H1 (cell line): ENCODE measurements around the gene TMEM235. TPM values are rescaled to one million over a fixed set of nuclear protein-coding genes. Genes with fewer than 3 reads are reported as not detected.

Source experiments
- CTCF ChIA-PET: fragments of 300-600 bp; sonication (Branson Sonifier 250); formaldehyde crosslinking; loops from one replicate; lab custom pipeline; 2021; ENCODE audit not compliant: partially characterized antibody; lab: Charles Lee
- POLR2A ChIA-PET: fragments of 300-600 bp; sonication (Branson Sonifier 250); formaldehyde crosslinking; loops from one replicate; lab custom pipeline; 2021; ENCODE audit warnings: inconsistent platforms; ENCODE audit not compliant: partially characterized antibody; lab: Charles Lee
- DNase-seq, 2 experiments: peaks; one replicate each; pipeline versions ENCODE4 v3.0.0 to v3.0.0-alpha.2; 2010 to 2022; ENCODE audit warnings: low spot score in 2 of 2, low read depth in 1 of 2, mixed read lengths in 1 of 2
- FAIRE-seq: peaks from 2 replicates; lab custom pipeline; 2011; peaks lifted over from hg19 to GRCh38; lab: Jason Lieb, UNC
- H2AFZ ChIP-seq: 2 replicates; pipeline ENCODE4 v1.8.1; 2012; ENCODE audit warnings: low read length, inconsistent platforms
- H2AK5ac ChIP-seq: 2 replicates; pipeline ENCODE4 v1.6.1; 2013; ENCODE audit warnings: low read depth, low read length
- H2BK120ac ChIP-seq: replicated peaks from 2 replicates; pipeline ENCODE3; 2013; ENCODE audit warnings: low read depth, low read length, inconsistent platforms
- H2BK12ac ChIP-seq: 2 replicates; pipeline ENCODE4 v1.6.1; 2013; ENCODE audit warnings: low read depth, low read length
- H2BK15ac ChIP-seq: 2 replicates; pipeline ENCODE4 v1.6.1; 2013; ENCODE audit warnings: low read length
- H2BK20ac ChIP-seq: 2 replicates; pipeline ENCODE4 v1.6.1; 2013; ENCODE audit warnings: low read length
- H2BK5ac ChIP-seq: 2 replicates; pipeline ENCODE4 v1.6.1; 2013; ENCODE audit warnings: low read depth, low read length
- H3K14ac ChIP-seq: 2 replicates; pipeline ENCODE4 v1.6.1; 2013; ENCODE audit warnings: inconsistent platforms; ENCODE audit not compliant: insufficient read length
- H3K18ac ChIP-seq: 2 replicates; pipeline ENCODE4 v1.6.1; 2013; ENCODE audit warnings: low read length; ENCODE audit errors: extremely low read depth
- H3K23ac ChIP-seq: 2 replicates; pipeline ENCODE4 v1.6.1; 2013; ENCODE audit warnings: inconsistent platforms; ENCODE audit not compliant: insufficient read length
- H3K23me2 ChIP-seq: 2 replicates; pipeline ENCODE4 v1.6.1; 2013; ENCODE audit warnings: low read depth, low read length
- H3K27ac ChIP-seq: 2 replicates; pipeline ENCODE4 v1.6.1; 2011; ENCODE audit warnings: low read depth, low read length, inconsistent platforms
- H3K27me3 ChIP-seq, 4 experiments: replicated peaks in 1 of 4; 1 replicate in 1 of 4; 2 replicates in 3 of 4; pipeline versions ENCODE4 v1.6.1 to v1.8.1; 2011 to 2013; ENCODE audit warnings: low read length in 3 of 4, mild to moderate bottlenecking in 3 of 4, inconsistent platforms in 2 of 4, mixed read lengths in 2 of 4, moderate library complexity in 1 of 4; ENCODE audit not compliant: control insufficient read depth in 3 of 4, insufficient read depth in 3 of 4; ENCODE audit errors: extremely low read depth in 1 of 4
- H3K36me3 ChIP-seq, 4 experiments: 2 replicates each; pipeline versions ENCODE4 v1.6.1 to v1.8.1; 2011 to 2013; ENCODE audit warnings: mild to moderate bottlenecking in 4 of 4, low read length in 3 of 4, moderate library complexity in 2 of 4, control low read depth in 1 of 4, inconsistent platforms in 1 of 4; ENCODE audit not compliant: insufficient read depth in 4 of 4, control insufficient read depth in 2 of 4
- H3K4ac ChIP-seq: replicated peaks from 2 replicates; pipeline ENCODE3; 2013; ENCODE audit warnings: low read length, low read depth, mixed read lengths, inconsistent platforms; ENCODE audit not compliant: insufficient read length
- H3K4me1 ChIP-seq, 4 experiments: replicated peaks in 1 of 4; 1 replicate in 1 of 4; 2 replicates in 3 of 4; pipeline versions ENCODE4 v1.6.1 to v1.8.1; 2011 to 2013; ENCODE audit warnings: low read length in 3 of 4, inconsistent platforms in 2 of 4, mixed read lengths in 1 of 4; ENCODE audit not compliant: insufficient read depth in 4 of 4, control insufficient read depth in 3 of 4
- H3K4me2 ChIP-seq, 2 experiments: 2 replicates each; pipeline versions ENCODE4 v1.6.1 to v1.8.1; 2011 to 2013; ENCODE audit warnings: low read depth in 2 of 2, low read length in 2 of 2, control low read depth in 1 of 2, inconsistent platforms in 1 of 2, mild to moderate bottlenecking in 1 of 2; ENCODE audit not compliant: insufficient read depth in 1 of 2
- H3K4me3 ChIP-seq, 4 experiments: fragments of 200-600, 300-600 bp in 1 of 4; sonication (generic), shearing (Covaris generic), sonication (Bioruptor Twin) in 1 of 4; 2 replicates each; pipeline versions ENCODE4 v1.5.1 to v1.8.1; 2011 to 2016; ENCODE audit warnings: low read length in 4 of 4, low read depth in 3 of 4, control low read depth in 2 of 4, inconsistent platforms in 2 of 4, mild to moderate bottlenecking in 2 of 4, mixed read lengths in 1 of 4, moderate library complexity in 1 of 4; ENCODE audit not compliant: insufficient read depth in 2 of 4; ENCODE audit errors: extremely low read depth in 1 of 4
- H3K56ac ChIP-seq: replicated peaks from 2 replicates; pipeline ENCODE3; 2013; ENCODE audit warnings: low read depth, mild to moderate bottlenecking, mixed read lengths, low read length, inconsistent platforms; ENCODE audit not compliant: insufficient read length
- H3K79me1 ChIP-seq: 2 replicates; pipeline ENCODE4 v1.6.1; 2013; ENCODE audit warnings: low read depth, low read length, control low read depth
- H3K79me2 ChIP-seq, 2 experiments: 2 replicates each; pipeline versions ENCODE4 v1.6.1 to v1.8.1; 2012 to 2013; ENCODE audit warnings: low read length in 2 of 2, mild to moderate bottlenecking in 2 of 2, inconsistent platforms in 1 of 2; ENCODE audit not compliant: insufficient read depth in 2 of 2, control insufficient read depth in 1 of 2
- H3K9ac ChIP-seq, 4 experiments: replicated peaks in 1 of 4; 1 replicate in 1 of 4; 2 replicates in 3 of 4; pipeline versions ENCODE4 v1.6.1 to v1.8.1; 2011 to 2013; ENCODE audit warnings: low read depth in 3 of 4, low read length in 3 of 4, control low read depth in 2 of 4, mild to moderate bottlenecking in 2 of 4, moderate library complexity in 2 of 4, inconsistent platforms in 1 of 4; ENCODE audit errors: extremely low read depth in 1 of 4
- H3K9me3 ChIP-seq, 2 experiments: 2 replicates each; pipeline versions ENCODE4 v1.6.1 to v1.8.1; 2012 to 2013; ENCODE audit warnings: mild to moderate bottlenecking in 2 of 2, moderate library complexity in 2 of 2, control low read depth in 1 of 2, inconsistent platforms in 1 of 2, low read depth in 1 of 2, low read length in 1 of 2, mixed read lengths in 1 of 2; ENCODE audit not compliant: insufficient read depth in 2 of 2
- H4K20me1 ChIP-seq, 2 experiments: replicated peaks in 1 of 2; 2 replicates each; pipeline versions ENCODE3 to v1.8.1; 2011 to 2013; ENCODE audit warnings: inconsistent platforms in 2 of 2, low read length in 2 of 2, mild to moderate bottlenecking in 1 of 2; ENCODE audit not compliant: insufficient read depth in 2 of 2, control insufficient read depth in 1 of 2
- H4K5ac ChIP-seq: 2 replicates; pipeline ENCODE4 v1.6.1; 2013; ENCODE audit warnings: low read length, low read depth, mixed read lengths, inconsistent platforms; ENCODE audit not compliant: insufficient read length
- H4K8ac ChIP-seq: 2 replicates; pipeline ENCODE4 v1.8.0; 2013; ENCODE audit warnings: mild to moderate bottlenecking, moderate library complexity, low read length, inconsistent platforms; ENCODE audit not compliant: insufficient read depth; ENCODE audit errors: extremely low read depth
- H4K91ac ChIP-seq: replicated peaks from 2 replicates; pipeline ENCODE3; 2013; ENCODE audit warnings: low read length, mixed read lengths, inconsistent platforms; ENCODE audit not compliant: insufficient read length
- RBBP5 ChIP-seq: IDR thresholded peaks from 2 replicates; pipeline ENCODE4 v1.7.1; 2012; ENCODE audit warnings: low read depth, mild to moderate bottlenecking, inconsistent platforms, low read length, moderate library complexity, borderline replicate concordance
- WGBS, 2 experiments: shearing (Covaris generic) in 1 of 2; methylation state at CpG; one replicate each; pipeline versions ENCODE4 v1.1.6 to v1.1.7; 2013 to 2015; ENCODE audit warnings: low lambda C conversion rate in 2 of 2, mixed read lengths in 2 of 2, inconsistent platforms in 1 of 2, low coverage in 1 of 2, missing lambda C conversion rate in 1 of 2; ENCODE audit not compliant: insufficient replicate concordance in 2 of 2, insufficient coverage in 1 of 2, insufficient read length in 1 of 2; ENCODE audit errors: extremely low coverage in 1 of 2, missing lambda C conversion rate in 1 of 2; 5-methylcytosine and 5-hydroxymethylcytosine counted together
- polyA plus RNA-seq, 7 experiments: library from polyadenylated mRNA; depleted of rRNA in 3 of 7; stranded (reverse) in 5 of 7; unstranded in 2 of 7; fragments of >200 nt in 5 of 7; fragments of 200-250 nt in 2 of 7; gene quantifications; 1 replicate in 5 of 7; 2 replicates in 1 of 7; 4 replicates in 1 of 7; pipeline versions ENCODE4 v1.2.1 to v1.2.3, GENCODE V29; 2011 to 2013; ENCODE audit warnings: missing spikeins in 2 of 7, mixed read lengths in 2 of 7
- total RNA-seq: library from RNA; stranded (reverse); fragmentation: NEBNext Ultra II Directional; extraction: Animal tissue kit (Norgen Biotek cat#: 25700); gene quantifications from 2 replicates; pipeline ENCODE4 v1.2.1, GENCODE V29; 2021

TMEM235 gene
- total and polyA plus RNA-seq, 2 of the 8 experiments (the other 6 are each of a cell fraction or from before 2014, with no cell fraction given): 0.05 to 0.15 TPM

DNA sequence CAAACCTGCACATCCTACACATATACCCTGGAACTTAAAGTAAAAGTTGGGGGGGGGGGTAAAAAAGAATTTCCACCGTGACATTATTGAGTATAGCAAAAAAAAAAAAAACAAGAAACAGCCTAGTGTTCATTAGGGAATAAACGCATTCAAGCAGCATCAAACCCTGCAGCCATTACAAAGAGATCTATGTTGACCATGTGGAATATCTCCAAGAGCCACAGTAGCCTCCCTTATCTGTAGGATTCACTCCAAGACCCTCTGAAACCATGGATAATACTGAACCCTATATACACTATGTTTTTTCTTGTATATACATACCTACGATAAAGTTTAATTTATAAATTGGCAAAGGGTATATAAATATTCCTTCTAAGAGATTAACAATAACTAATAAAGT is 22.9 kb upstream of the TMEM235 start:
- Histone ChIP-seq H3K56ac (no peak overlapping the region), H3K18ac (no peak overlapping the region), H2AK5ac (no peak overlapping the region), H3K4me3 (no peak overlapping the region), H3K36me3 (peaks cover 0 to 13% (median 1%) of the 10 kb centered on the region in 4 experiments; a peak in 3 of 8 replicates), H2BK20ac (no peak overlapping the region), H2BK5ac (no peak overlapping the region), H2BK120ac (no peak overlapping the region)
- TF ChIP-seq RBBP5: no peak
- TF ChIP-seq, all 59 proteins: peak for 0
- H4K20me1 ChIP-seq: peaks cover 0 to 2% of the 10 kb centered on the region in 2 experiments
- H3K79me2 ChIP-seq: no peaks in the 10 kb centered on the region
- H3K9ac ChIP-seq: no peak overlapping the region
- H2BK15ac ChIP-seq: no peak overlapping the region
- no peak overlapping the region for H4K91ac ChIP-seq
- FAIRE-seq: no peak
- H4K8ac ChIP-seq: no peak overlapping the region
- no peak overlapping the region for H3K4me2 ChIP-seq
- no peak for DNase-seq
- no peak overlapping the region for H3K23ac ChIP-seq
- H3K4me1 ChIP-seq: no peaks in the 10 kb centered on the region
- POLR2A ChIA-PET: interaction anchor here (1.0 to 5.8 kb wide), 4 partner anchors 9 to 39 kb away, joined by 3 to 36 read pairs (median 4); partner anchors contain the start of genes AFMID and TK1
- WGBS, 2 experiments: 85% methylated on average over 3 of the region's 3 CpGs; no CpG with 5 or more reads in 1 of the 2 experiments
- H3K14ac ChIP-seq: no peak overlapping the region
- H4K5ac ChIP-seq: no peak overlapping the region
- no peak overlapping the region for H2AFZ ChIP-seq
- no peak overlapping the region for H3K27ac ChIP-seq
- no peak overlapping the region for H3K4ac ChIP-seq
- CTCF ChIA-PET: interaction anchor here (1.1 to 1.6 kb wide), 3 partner anchors 21 to 33 kb away, joined by 4 to 7 read pairs (median 4); partner anchors contain the start of genes AFMID and TK1
- no peaks in the 10 kb centered on the region for H3K27me3 ChIP-seq
- H2BK12ac ChIP-seq: no peak overlapping the region
- no peaks in the 10 kb centered on the region for H3K9me3 ChIP-seq
- peaks cover 2% of the 10 kb centered on the region; the same call in 1 of the 2 replicates for H3K79me1 ChIP-seq
- no peaks in the 10 kb centered on the region for H3K23me2 ChIP-seq
